ENCODE data around the gene CYP4F8.

The CYP4F8 gene

GRCh38 chr19:15675560-15675959 lies 60.5 kb downstream of the CYP4F8 start:
- TF ChIP-seq REST (IDR thresholded peaks at IDR 0.05; ENCODE audit: insufficient read depth in 1 of 2, low read depth in 2 of 2, low read length in 2 of 2) (no peak), SIN3A (IDR thresholded peaks at IDR 0.05; ENCODE audit: borderline replicate concordance, insufficient read depth, low read length) (no peak), POLR2AphosphoS5 (IDR thresholded peaks at IDR 0.05; ENCODE audit: low read depth, low read length) (no peak), FOXP2 (optimal IDR thresholded peaks at IDR 0.05; ENCODE audit: borderline replicate concordance, extremely low read depth, extremely low read length, insufficient read depth) (no peak), TAF1 (IDR thresholded peaks at IDR 0.05; ENCODE audit: borderline replicate concordance, insufficient read depth, low read length) (no peak)

DNA sequence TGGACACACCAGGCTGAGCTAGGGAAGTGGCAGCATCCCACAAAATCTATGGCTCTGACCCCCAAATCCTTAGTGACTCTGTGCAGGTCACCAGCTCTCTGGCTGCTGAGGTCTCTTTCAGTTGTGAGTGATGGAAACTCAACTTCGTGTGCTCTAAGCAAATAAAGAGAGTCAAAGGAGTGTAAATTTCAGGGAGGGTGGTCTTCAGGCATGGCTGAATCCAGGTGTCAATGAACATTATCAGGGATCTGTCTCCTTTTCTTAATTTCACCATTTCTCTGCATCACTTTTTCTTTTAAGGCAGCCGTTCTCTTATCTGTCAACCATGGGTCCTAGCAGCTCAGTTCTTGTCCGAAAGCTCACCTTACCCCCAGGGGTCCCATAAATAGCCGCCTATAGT lies 64.1 kb downstream of the CYP4F8 start:
- TF ChIP-seq REST (IDR thresholded peaks at IDR 0.05; ENCODE audit: insufficient read depth in 1 of 2, low read depth in 2 of 2, low read length in 2 of 2): no peak
